K562 (cell line): ENCODE data around the gene CRTC3.

Experiments used
- C11orf30 ChIP-seq: fragments of 450-650 bp; IDR thresholded peaks from 2 replicates; pipeline ENCODE4 v1.6.1; 2016; ENCODE audit warnings: low read depth, mild to moderate bottlenecking
- CEBPB ChIP-seq: fragments of 450-650 bp; IDR thresholded peaks from 2 replicates; pipeline ENCODE4 v1.6.1; 2016; ENCODE audit warnings: missing genetic modification characterization, missing compliant biosample characterization
- CTCF ChIP-seq, 3 experiments: IDR thresholded peaks in 2 of 3; conservative IDR thresholded peaks in 1 of 3; 2 replicates each; pipeline ENCODE4 v1.5.1; 2011 to 2012; ENCODE audit warnings: low read length in 3 of 3, mild to moderate bottlenecking in 3 of 3, control low read depth in 2 of 3, improper control_type of control experiment in 1 of 3, inconsistent platforms in 1 of 3, low read depth in 1 of 3, mixed read lengths in 1 of 3, moderate library complexity in 1 of 3; ENCODE audit not compliant: insufficient read depth in 2 of 3
- E2F6 ChIP-seq, 2 experiments: IDR thresholded peaks; 2 replicates each; pipeline ENCODE4 v1.6.1; 2011; ENCODE audit warnings: borderline replicate concordance in 1 of 2, control low read depth in 1 of 2, low read depth in 1 of 2, low read length in 1 of 2, mild to moderate bottlenecking in 1 of 2, mixed read lengths in 1 of 2, moderate library complexity in 1 of 2; ENCODE audit not compliant: insufficient read depth in 1 of 2, insufficient read length in 1 of 2, poor library complexity in 1 of 2, severe bottlenecking in 1 of 2; ENCODE audit errors: extremely low read depth in 1 of 2
- EGR1 ChIP-seq: fragments of 450-650 bp; conservative IDR thresholded peaks from 2 replicates; pipeline ENCODE4 v1.6.1; 2017; ENCODE audit warnings: mild to moderate bottlenecking
- EP300 ChIP-seq: IDR thresholded peaks from 2 replicates; pipeline ENCODE4 v1.6.1; 2012; ENCODE audit warnings: low read length, improper control_type of control experiment
- KDM5B ChIP-seq: fragments of 200-600 bp; sonication (generic); IDR thresholded peaks from 2 replicates; pipeline ENCODE4 v1.6.1; 2012; ENCODE audit warnings: low read depth, mild to moderate bottlenecking, moderate library complexity, low read length, control low read depth, inconsistent platforms; ENCODE audit not compliant: insufficient replicate concordance
- NBN ChIP-seq: fragments of 450-650 bp; IDR thresholded peaks from 2 replicates; pipeline ENCODE4 v1.6.1; 2016; ENCODE audit warnings: low read depth, mild to moderate bottlenecking
- NFRKB ChIP-seq: fragments of 450-650 bp; IDR thresholded peaks from 2 replicates; pipeline ENCODE4 v1.6.1; 2016; ENCODE audit warnings: low read depth
- SMC3 ChIP-seq: conservative IDR thresholded peaks from 2 replicates; pipeline ENCODE4 v1.6.1; 2011; ENCODE audit warnings: low read depth, low read length, improper control_type of control experiment; ENCODE audit not compliant: insufficient read depth
- ZFP36 ChIP-seq: fragments of 150-350 bp; IDR thresholded peaks from 2 replicates; pipeline ENCODE4 v1.6.1; 2018; ENCODE audit warnings: low read length, low read depth; ENCODE audit not compliant: partially characterized antibody
- ZNF217 ChIP-seq: sonication (generic); formaldehyde crosslinking; IDR thresholded peaks from 2 replicates; pipeline ENCODE4 v1.8.0; 2022; ENCODE audit warnings: mild to moderate bottlenecking, missing genetic modification reagents
- ZNF311 ChIP-seq: fragments of 250-450 bp; sonication (Bioruptor Pico); IDR thresholded peaks from 2 replicates; pipeline ENCODE4 v1.4.0; 2020; ENCODE audit warnings: mild to moderate bottlenecking, moderate library complexity

- no peak for TF ChIP-seq CTCF (IDR thresholded peaks at IDR 0.05 in 2 of 3, conservative IDR thresholded peaks at IDR 0.05 in 1 of 3; ENCODE audit: insufficient read depth in 2 of 3, low read depth in 1 of 3, low read length in 3 of 3)
- no peak for TF ChIP-seq C11orf30
- TF ChIP-seq EP300 = no peak
- TF ChIP-seq ZNF217 (CRISPR knock-in tag) = no peak
- TF ChIP-seq NFRKB = no peak
- TF ChIP-seq ZNF311 = no peak
- no peak for TF ChIP-seq E2F6 (IDR thresholded peaks at IDR 0.05; ENCODE audit: borderline replicate concordance in 1 of 2, extremely low read depth in 1 of 2, insufficient read depth in 1 of 2, insufficient read length in 1 of 2, low read depth in 1 of 2, low read length in 1 of 2, poor library complexity in 1 of 2, severe bottlenecking in 1 of 2)
- TF ChIP-seq KDM5B = no peak
- no peak for TF ChIP-seq NBN
- no peak for TF ChIP-seq SMC3
- no peak for TF ChIP-seq CEBPB (tag)
- no peak for TF ChIP-seq EGR1
- peak; percentile 74 for TF ChIP-seq ZFP36
Measured at GRCh38 chr15:90650956-90651689, 121.4 kb downstream of the CRTC3 start.
